Right cardiac atrium (tissue), 5 donors: ENCODE measurements around the gene ASCL5. TPM values are rescaled to one million over a fixed set of nuclear protein-coding genes. Genes with fewer than 3 reads are reported as not detected.
A peak's percentile ranks its signal among the peaks of the same experiment; 100 is the strongest.

ENCODE experiments used
- ATAC-seq, 2 donors: fragments of 200-7000 bp; cut with Tn5 transposase; one replicate each; pipeline versions ENCODE4 v1.8.0 to v1.9.1; 2020; ENCODE audit warnings: moderate library complexity in 2 of 2, mild to moderate bottlenecking in 1 of 2
- DNase-seq, 3 donors: peaks; one replicate each; pipeline ENCODE4 v3.0.0-alpha.2; 2020
- H3K27ac ChIP-seq: one replicate; pipeline ENCODE4 v1.5.1; 2013; ENCODE audit warnings: mild to moderate bottlenecking, low read length, control low read depth, moderate library complexity
- H3K27me3 ChIP-seq: one replicate; pipeline ENCODE4 v1.6.1; 2013; ENCODE audit not compliant: control insufficient read depth, insufficient read depth
- H3K4me1 ChIP-seq: one replicate; pipeline ENCODE4 v1.6.1; 2013; ENCODE audit warnings: low read length; ENCODE audit not compliant: control insufficient read depth, insufficient read depth
- H3K4me3 ChIP-seq: one replicate; pipeline ENCODE4 v1.5.1; 2013; ENCODE audit warnings: low read length, control low read depth
- H3K9me3 ChIP-seq: one replicate; pipeline ENCODE4 v1.6.1; 2013; ENCODE audit warnings: low read length; ENCODE audit not compliant: control insufficient read depth
- WGBS: extraction: QIAGEN DNeasy Blood & Tissue Kit; methylation state at CpG from one replicate; pipeline ENCODE4 v1.1.7; 2013; 5-methylcytosine and 5-hydroxymethylcytosine counted together
- intact Hi-C, 4 donors: fragments of 100-400 bp; cut with DNase I; formaldehyde crosslinking; loops; one replicate each; pipeline versions ENCODE4 v1.11.0 to v1.14.0; 2022 to 2023
- polyA plus RNA-seq: library from polyadenylated mRNA; stranded (reverse); fragments of 200-250 nt; gene quantifications from one replicate; pipeline ENCODE4 v1.2.3, GENCODE V29; 2013
- total RNA-seq, 4 donors: library from RNA; stranded (reverse); fragmentation: NEBNext Ultra II Directional; extraction: Animal tissue kit (Norgen Biotek cat#: 25700); gene quantifications; one replicate each; pipeline ENCODE4 v1.2.1, GENCODE V29; 2021
- donor health status: healthy with polysubstance abuse.
- donor health status: DM: no; HTN: yes; CAD: no.
- donor health status: DM: no; HTN: no; CAD: no.
- donor health status: DM: no; HTN: yes; CAD: no; lungs with severe emphysema.
- donor health status: DM: yes; HTN: yes; CAD: no.

ASCL5 gene
- total and polyA plus RNA-seq, 5 donors = not detected

GRCh38 chr1:201093561-201093960 lies 33.4 kb downstream of the ASCL5 start:
- intact Hi-C loops = no loop called here
- Histone ChIP-seq H3K27me3 (no peaks in the 10 kb centered on the region), H3K27ac (no peak overlapping the region), H3K4me3 (no peak overlapping the region), H3K4me1 (no peaks in the 10 kb centered on the region), H3K9me3 (no peaks in the 10 kb centered on the region)
- 90% methylated on average over 7 of the region's 7 CpGs for WGBS
- DNase-seq = no peak
- ATAC-seq = no peak

- DNase-seq (no peak), ATAC-seq (no peak)
- H3K27me3 ChIP-seq = no peaks in the 10 kb centered on the region
- no peaks in the 10 kb centered on the region for H3K9me3 ChIP-seq
- no peak overlapping the region for H3K4me3 ChIP-seq
- intact Hi-C loops = no loop called here
- H3K27ac ChIP-seq = no peak overlapping the region
- H3K4me1 ChIP-seq = no peaks in the 10 kb centered on the region
- 84% methylated on average over 3 of the region's 3 CpGs for WGBS
Measured at GRCh38 chr1:201092738-201093137, 34.2 kb downstream of the ASCL5 start.

- intact Hi-C loops = no loop called here
- H3K27ac ChIP-seq = no peak overlapping the region
Measured at GRCh38 chr1:201091256-201091655, 35.7 kb downstream of the ASCL5 start.

GRCh38 chr1:201090541-201090940 lies 36.4 kb downstream of the ASCL5 start:
- no peak for ATAC-seq
- 69% methylated on average over 4 of the region's 4 CpGs for WGBS
- intact Hi-C loops = no loop called here

More at GRCh38 chr1:201091256-201091655, 35.7 kb downstream of the ASCL5 start:
- Histone ChIP-seq H3K4me1 (no peaks in the 10 kb centered on the region), H3K27me3 (no peaks in the 10 kb centered on the region), H3K9me3 (no peaks in the 10 kb centered on the region), H3K4me3 (no peak overlapping the region)
- WGBS = 88% methylated on average over 4 of the region's 4 CpGs
- ATAC-seq (no peak), DNase-seq (no peak)

GRCh38 chr1:201089596-201089995 lies 37.4 kb downstream of the ASCL5 start:
- H3K27me3 ChIP-seq = no peaks in the 10 kb centered on the region
- no peaks in the 10 kb centered on the region for H3K9me3 ChIP-seq
- no peak overlapping the region for H3K4me3 ChIP-seq
- intact Hi-C loops = no loop called here
- ATAC-seq (no peak), DNase-seq (no peak)
- no peaks in the 10 kb centered on the region for H3K4me1 ChIP-seq
- 81% methylated on average over 5 of the region's 5 CpGs for WGBS
- H3K27ac ChIP-seq = no peak overlapping the region

More at GRCh38 chr1:201090541-201090940, 36.4 kb downstream of the ASCL5 start:
- H3K27ac ChIP-seq = no peak overlapping the region
- no peaks in the 10 kb centered on the region for H3K9me3 ChIP-seq
- no peak for DNase-seq
- no peaks in the 10 kb centered on the region for H3K4me1 ChIP-seq
- no peak overlapping the region for H3K4me3 ChIP-seq
- H3K27me3 ChIP-seq = no peaks in the 10 kb centered on the region

- Histone ChIP-seq H3K9me3 (no peaks in the 10 kb centered on the region), H3K4me1 (no peaks in the 10 kb centered on the region), H3K27me3 (no peaks in the 10 kb centered on the region), H3K27ac (no peak overlapping the region), H3K4me3 (no peak overlapping the region)
- intact Hi-C loops = no loop called here
- ATAC-seq (no peak), DNase-seq (no peak)
- 92% methylated on average over 19 of the region's 19 CpGs for WGBS
Measured at GRCh38 chr1:201088901-201089525, 38.0 kb downstream of the ASCL5 start.

GRCh38 chr1:201088395-201088794 lies 38.6 kb downstream of the ASCL5 start:
- Histone ChIP-seq H3K4me1 (no peaks in the 10 kb centered on the region), H3K4me3 (no peak overlapping the region), H3K9me3 (no peaks in the 10 kb centered on the region), H3K27ac (no peak overlapping the region), H3K27me3 (no peaks in the 10 kb centered on the region)
- ATAC-seq = no peak
- DNase-seq = no peak
- WGBS = 81% methylated on average over 4 of the region's 4 CpGs
- intact Hi-C loops = no loop called here

- H3K4me3 ChIP-seq = no peak overlapping the region
- WGBS = 80% methylated on average over 12 of the region's 12 CpGs
- H3K27me3 ChIP-seq = no peaks in the 10 kb centered on the region
- H3K27ac ChIP-seq = no peak overlapping the region
- H3K9me3 ChIP-seq = no peaks in the 10 kb centered on the region
- peak; percentile 66 to 70 for ATAC-seq
- intact Hi-C loops = no loop called here
- peak; percentile 40 to 83 (median 64) for DNase-seq
- H3K4me1 ChIP-seq = no peaks in the 10 kb centered on the region
Measured at GRCh38 chr1:201085902-201086735, 40.9 kb downstream of the ASCL5 start.

- H3K27me3 ChIP-seq = no peaks in the 10 kb centered on the region
- H3K27ac ChIP-seq = no peak overlapping the region
- no peak overlapping the region for H3K4me3 ChIP-seq
- 58% methylated on average over 6 of the region's 6 CpGs for WGBS
- DNase-seq = no peak
- ATAC-seq = no peak
- no peaks in the 10 kb centered on the region for H3K9me3 ChIP-seq
- intact Hi-C loops = no loop called here
- no peaks in the 10 kb centered on the region for H3K4me1 ChIP-seq
Measured at GRCh38 chr1:201084295-201084694, 42.7 kb downstream of the ASCL5 start.

GRCh38 chr1:201083741-201084140 lies 43.2 kb downstream of the ASCL5 start:
- no peak overlapping the region for H3K27ac ChIP-seq
- no peak overlapping the region for H3K4me3 ChIP-seq
- intact Hi-C loops = no loop called here
- WGBS = 56% methylated on average over 3 of the region's 3 CpGs
- no peaks in the 10 kb centered on the region for H3K9me3 ChIP-seq
- no peaks in the 10 kb centered on the region for H3K4me1 ChIP-seq
- ATAC-seq (no peak), DNase-seq (no peak)
- H3K27me3 ChIP-seq = no peaks in the 10 kb centered on the region

GRCh38 chr1:201080135-201080534 lies 46.8 kb downstream of the ASCL5 start:
- Histone ChIP-seq H3K9me3 (no peaks in the 10 kb centered on the region), H3K27me3 (no peaks in the 10 kb centered on the region), H3K4me3 (no peak overlapping the region), H3K27ac (no peak overlapping the region), H3K4me1 (no peaks in the 10 kb centered on the region)
- ATAC-seq = no peak
- DNase-seq = no peak
- intact Hi-C loops = no loop called here
- WGBS = 92% methylated on average over 3 of the region's 3 CpGs
